CD4-positive, alpha-beta T cell (primary cell): ENCODE data around the gene RNU6-7. TPM values are rescaled to one million over a fixed set of nuclear protein-coding genes. Genes with fewer than 3 reads are reported as not detected.

Experiments used
- ATAC-seq: fragments of 200-7000 bp; cut with Tn5 transposase; one replicate; pipeline ENCODE4 v1.10.0; 2022; ENCODE audit warnings: mild to moderate bottlenecking; ENCODE audit not compliant: poor library complexity
- CTCF ChIA-PET: fragments of 350-600 bp; sonication (Branson Sonifier 250); formaldehyde crosslinking; loops from one replicate; lab custom pipeline; 2021; ENCODE audit warnings: antibody characterized with exemption, inconsistent platforms; lab: Charles Lee
- POLR2A ChIA-PET: fragments of 350-600 bp; sonication (Branson Sonifier 250); formaldehyde crosslinking; loops from one replicate; lab custom pipeline; 2021; ENCODE audit warnings: antibody characterized with exemption, inconsistent platforms; lab: Charles Lee
- DNase-seq, 14 experiments: peaks; one replicate each; pipeline ENCODE4 v3.0.0-alpha.2; 2013 to 2020; ENCODE audit warnings: mixed read lengths in 2 of 14
- H3K27ac ChIP-seq, 2 donors: one replicate each; pipeline versions ENCODE4 v1.5.1 to v1.7.0; 2013; ENCODE audit warnings: low read length in 2 of 2, low read depth in 1 of 2, mild to moderate bottlenecking in 1 of 2
- H3K27me3 ChIP-seq, 2 experiments: 1 replicate in 1 of 2; 2 replicates in 1 of 2; pipeline versions ENCODE4 v1.6.1 to v1.7.0; 2013; ENCODE audit warnings: low read length in 2 of 2, control low read depth in 1 of 2, mild to moderate bottlenecking in 1 of 2, moderate library complexity in 1 of 2; ENCODE audit not compliant: insufficient read depth in 2 of 2, control insufficient read depth in 1 of 2
- H3K36me3 ChIP-seq: one replicate; pipeline ENCODE4 v1.6.1; 2013; ENCODE audit warnings: low read length, control low read depth; ENCODE audit not compliant: insufficient read depth
- H3K4me1 ChIP-seq: one replicate; pipeline ENCODE4 v1.6.1; 2013; ENCODE audit warnings: low read length, control low read depth; ENCODE audit not compliant: insufficient read depth
- H3K4me3 ChIP-seq: one replicate; pipeline ENCODE4 v1.5.1; 2013; ENCODE audit warnings: mild to moderate bottlenecking, low read length, moderate library complexity
- H3K9me3 ChIP-seq, 2 experiments: 1 replicate in 1 of 2; 2 replicates in 1 of 2; pipeline versions ENCODE4 v1.6.1 to v1.7.0; 2013; ENCODE audit warnings: low read length in 2 of 2, mild to moderate bottlenecking in 2 of 2, control low read depth in 1 of 2, moderate library complexity in 1 of 2; ENCODE audit not compliant: control insufficient read depth in 1 of 2, insufficient read depth in 1 of 2
- H3K27ac Mint-ChIP-seq: one replicate; pipeline ENCODE4 v1.8.0; 2020; ENCODE audit warnings: mixed read lengths
- H3K27me3 Mint-ChIP-seq: one replicate; pipeline ENCODE4 v1.8.0; 2021; ENCODE audit warnings: mixed read lengths
- H3K36me3 Mint-ChIP-seq: one replicate; pipeline ENCODE4 v1.8.0; 2021; ENCODE audit warnings: low read depth, mixed read lengths
- H3K4me1 Mint-ChIP-seq: one replicate; pipeline ENCODE4 v1.8.0; 2021; ENCODE audit warnings: low read depth, mixed read lengths
- H3K4me3 Mint-ChIP-seq: one replicate; pipeline ENCODE4 v1.8.0; 2020; ENCODE audit warnings: mild to moderate bottlenecking, mixed read lengths
- H3K9me3 Mint-ChIP-seq: one replicate; pipeline ENCODE4 v1.8.0; 2020; ENCODE audit warnings: mixed read lengths
- CTCF ChIP-seq: fragments of 200-600 bp; IDR thresholded peaks from one replicate; pipeline ENCODE4 v1.8.0; 2022; ENCODE audit warnings: antibody characterized with exemption, mild to moderate bottlenecking
- intact Hi-C, 2 experiments: fragments of 100-400 bp; cut with DNase I in 1 of 2; cut with micrococcal nuclease in 1 of 2; formaldehyde crosslinking; loops; one replicate each; pipeline versions ENCODE4 v1.15.1 to v1.9.0; 2023 to 2025; cut with DNase I, micrococcal nuclease
- total RNA-seq, 174 experiments: library from RNA in 2 of 174; stranded (reverse) in 2 of 174; gene quantifications; one replicate each; pipeline ENCODE4 v1.2.3 and lab custom pipeline; 2021 to 2026

Gene RNU6-7
- total RNA-seq, 2 experiments from 2014 or later, result not detected

GRCh38 chr14:32205984-32206383 lies 4.1 kb downstream of the RNU6-7 start:
- CTCF ChIA-PET, result interaction anchor here (1.8 kb wide), 1 partner anchor 133 kb away, joined by 6 read pairs; no protein-coding TSS in a partner anchor
- POLR2A ChIA-PET, result no interaction called here
- peaks cover 32% of the 10 kb centered on the region for H3K36me3 Mint-ChIP-seq
- no peak overlapping the region for H3K4me3 Mint-ChIP-seq
- H3K4me3 ChIP-seq, result no peak overlapping the region
- ATAC-seq, result no peak
- TF ChIP-seq CTCF, result no peak
- H3K27ac Mint-ChIP-seq, result no peak overlapping the region
- H3K27ac ChIP-seq, result no peak overlapping the region
- no peaks in the 10 kb centered on the region for H3K36me3 ChIP-seq
- intact Hi-C loops, result loop anchor here in 1 of 2 experiments (5.0 to 10.0 kb wide), 6 partner anchors 46 to 1581 kb away; partner anchors contain the start of genes AP4S1, DTD2, HEATR5A and HECTD1
- no peaks in the 10 kb centered on the region for H3K9me3 Mint-ChIP-seq
- no peaks in the 10 kb centered on the region for H3K9me3 ChIP-seq
- DNase-seq, result peak in 3 of 14 experiments; percentile 26 to 35 (median 33)
- H3K4me1 Mint-ChIP-seq, result peaks cover 30% of the 10 kb centered on the region
- no peaks in the 10 kb centered on the region for H3K27me3 ChIP-seq
- H3K4me1 ChIP-seq, result peaks cover 24% of the 10 kb centered on the region
- peaks cover 12% of the 10 kb centered on the region for H3K27me3 Mint-ChIP-seq

- H3K4me1 ChIP-seq, result peaks cover 20% of the 10 kb centered on the region
- no peaks in the 10 kb centered on the region for H3K27me3 ChIP-seq
- H3K4me3 ChIP-seq, result no peak overlapping the region
- peaks cover 12% of the 10 kb centered on the region for H3K27me3 Mint-ChIP-seq
- DNase-seq (no peak), ATAC-seq (no peak)
- CTCF ChIA-PET, result interaction anchor here (1.8 kb wide), 1 partner anchor 133 kb away, joined by 6 read pairs; no protein-coding TSS in a partner anchor
- peak overlapping the region; percentile 45 for H3K4me3 Mint-ChIP-seq
- POLR2A ChIA-PET, result interaction anchor here (1.2 kb wide), 1 partner anchor 130 kb away, joined by 3 read pairs; the partner anchor contains the start of gene ARHGAP5
- no peak overlapping the region for H3K27ac ChIP-seq
- TF ChIP-seq CTCF, result no peak
- peaks cover 29% of the 10 kb centered on the region for H3K4me1 Mint-ChIP-seq
- peaks cover 27% of the 10 kb centered on the region for H3K36me3 Mint-ChIP-seq
- intact Hi-C loops, result loop anchor here in 1 of 2 experiments (5.0 to 10.0 kb wide), 6 partner anchors 46 to 1582 kb away; partner anchors contain the start of genes AP4S1, DTD2, HEATR5A and HECTD1
- no peaks in the 10 kb centered on the region for H3K36me3 ChIP-seq
- peak overlapping the region; percentile 14 for H3K27ac Mint-ChIP-seq
- no peaks in the 10 kb centered on the region for H3K9me3 Mint-ChIP-seq
- H3K9me3 ChIP-seq, result no peaks in the 10 kb centered on the region
Observed at GRCh38 chr14:32206552-32206951, 4.7 kb downstream of the RNU6-7 start.

GRCh38 chr14:32208490-32208889 lies 6.6 kb downstream of the RNU6-7 start:
- no peak for ATAC-seq
- Mint-ChIP-seq H3K4me3 (no peak overlapping the region), H3K27ac (no peak overlapping the region), H3K36me3 (peaks cover 8% of the 10 kb centered on the region), H3K4me1 (peaks cover 11% of the 10 kb centered on the region), H3K9me3 (no peaks in the 10 kb centered on the region), H3K27me3 (peaks cover 7% of the 10 kb centered on the region)
- DNase-seq, result no peak
- ChIA-PET CTCF (interaction anchor here (0.6 kb wide), 1 partner anchor 10 kb away, joined by 3 read pairs; no protein-coding TSS in a partner anchor), POLR2A (no interaction called here)
- Histone ChIP-seq H3K4me3 (no peak overlapping the region), H3K9me3 (no peaks in the 10 kb centered on the region), H3K27me3 (no peaks in the 10 kb centered on the region), H3K36me3 (no peaks in the 10 kb centered on the region), H3K27ac (no peak overlapping the region), H3K4me1 (peaks cover 5% of the 10 kb centered on the region)
- TF ChIP-seq CTCF, result no peak
- intact Hi-C loops, result loop anchor here in 1 of 2 experiments (5.0 to 10.0 kb wide), 6 partner anchors 44 to 1584 kb away; partner anchors contain the start of genes AP4S1, DTD2, HEATR5A and HECTD1
